Uterus (tissue), 2 donors: Measurements from ENCODE around the gene FLACC1.

Experiments
- CTCF ChIP-seq, 4 experiments: fragments of 200-600 bp in 2 of 4; fragments of 450-650 bp in 2 of 4; sonication (generic) in 2 of 4; IDR thresholded peaks; one replicate each; pipeline ENCODE4 v1.5.1; 2016 to 2019; ENCODE audit warnings: antibody characterized with exemption in 4 of 4, mild to moderate bottlenecking in 2 of 4, moderate library complexity in 1 of 4
- POLR2A ChIP-seq, 2 donors: fragments of 450-650 bp; IDR thresholded peaks; one replicate each; pipeline ENCODE4 v1.6.1; 2016; ENCODE audit warnings: antibody characterized with exemption in 2 of 2, mild to moderate bottlenecking in 1 of 2, moderate library complexity in 1 of 2

DNA sequence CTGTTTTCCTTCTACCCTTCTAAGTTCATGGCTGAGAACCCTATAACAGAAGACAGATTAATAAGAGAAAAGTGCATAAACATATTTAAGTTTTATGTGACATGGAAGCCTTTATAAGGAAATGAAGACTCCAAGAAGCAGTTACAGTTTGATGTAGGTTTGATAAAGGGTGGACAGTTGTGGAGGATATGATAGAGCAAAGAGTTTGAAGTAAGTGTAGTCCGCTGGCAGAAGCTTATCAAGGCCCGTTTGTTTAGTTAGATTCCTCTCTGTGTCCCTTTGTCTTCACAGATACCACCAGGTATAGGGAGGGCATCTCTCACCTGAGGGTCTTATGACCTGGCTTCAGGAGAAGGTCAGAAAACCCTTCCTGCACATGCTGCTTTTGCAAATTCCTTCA is 107.3 kb downstream of the FLACC1 start:
- no peak for TF ChIP-seq POLR2A (IDR thresholded peaks at IDR 0.05)
- TF ChIP-seq CTCF (IDR thresholded peaks at IDR 0.05) = no peak
